H1 (cell line): ENCODE measurements around the gene EGF. TPM values are rescaled to one million over a fixed set of nuclear protein-coding genes. Genes with fewer than 3 reads are reported as not detected.

ENCODE experiments used
- EP300 ChIP-seq, 2 experiments: IDR thresholded peaks; 1 replicate in 1 of 2; 2 replicates in 1 of 2; pipeline ENCODE4 v1.6.1; 2011 to 2012; ENCODE audit warnings: low read depth in 2 of 2, low read length in 2 of 2, mild to moderate bottlenecking in 2 of 2, borderline replicate concordance in 1 of 2, inconsistent platforms in 1 of 2, moderate library complexity in 1 of 2
- RAD21 ChIP-seq, 2 experiments: IDR thresholded peaks in 1 of 2; conservative IDR thresholded peaks in 1 of 2; 2 replicates each; pipeline ENCODE4 v1.6.1; 2011; ENCODE audit warnings: low read depth in 2 of 2, low read length in 2 of 2, improper control_type of control experiment in 1 of 2, inconsistent platforms in 1 of 2, mild to moderate bottlenecking in 1 of 2, moderate library complexity in 1 of 2
- RXRA ChIP-seq: IDR thresholded peaks from 2 replicates; pipeline ENCODE4 v1.6.1; 2011; ENCODE audit warnings: low read depth, mild to moderate bottlenecking, low read length, moderate library complexity; ENCODE audit not compliant: insufficient read depth
- SAP30 ChIP-seq: fragments of 300-600 bp; sonication (generic); IDR thresholded peaks from 2 replicates; pipeline ENCODE4 v1.7.1; 2012; ENCODE audit warnings: low read length, moderate library complexity, mild to moderate bottlenecking, inconsistent platforms; ENCODE audit not compliant: insufficient read depth, insufficient replicate concordance
- SIRT6 ChIP-seq: IDR thresholded peaks from one replicate; pipeline ENCODE4 v1.7.1; 2012; ENCODE audit warnings: low read length, inconsistent platforms
- polyA plus RNA-seq, 7 experiments: library from polyadenylated mRNA; depleted of rRNA in 3 of 7; stranded (reverse) in 5 of 7; unstranded in 2 of 7; fragments of >200 nt in 5 of 7; fragments of 200-250 nt in 2 of 7; gene quantifications; 1 replicate in 5 of 7; 2 replicates in 1 of 7; 4 replicates in 1 of 7; pipeline versions ENCODE4 v1.2.1 to v1.2.3, GENCODE V29; 2011 to 2013; ENCODE audit warnings: missing spikeins in 2 of 7, mixed read lengths in 2 of 7
- total RNA-seq: library from RNA; stranded (reverse); fragmentation: NEBNext Ultra II Directional; extraction: Animal tissue kit (Norgen Biotek cat#: 25700); gene quantifications from 2 replicates; pipeline ENCODE4 v1.2.1, GENCODE V29; 2021
- TF ChIP-seq, protein P1 (sequence below): fragments of 300-600 bp; sonication (generic); IDR thresholded peaks from 2 replicates; pipeline ENCODE4 v1.7.1; 2012; ENCODE audit warnings: low read length, moderate library complexity, mild to moderate bottlenecking, inconsistent platforms; ENCODE audit not compliant: insufficient replicate concordance
- TF ChIP-seq, protein P2 (sequence below): IDR thresholded peaks from 2 replicates; pipeline ENCODE4 v1.6.1; 2012; ENCODE audit warnings: low read length, inconsistent platforms
- TF ChIP-seq, protein P3 (sequence below): IDR thresholded peaks from 2 replicates; pipeline ENCODE4 v1.6.1; 2011; ENCODE audit warnings: low read depth, mild to moderate bottlenecking, low read length; ENCODE audit not compliant: insufficient read depth

The EGF gene
- total and polyA plus RNA-seq, 2 of the 8 experiments (the other 6 are each of a cell fraction or from before 2014, with no cell fraction given): 1.5 to 2.6 TPM

DNA sequence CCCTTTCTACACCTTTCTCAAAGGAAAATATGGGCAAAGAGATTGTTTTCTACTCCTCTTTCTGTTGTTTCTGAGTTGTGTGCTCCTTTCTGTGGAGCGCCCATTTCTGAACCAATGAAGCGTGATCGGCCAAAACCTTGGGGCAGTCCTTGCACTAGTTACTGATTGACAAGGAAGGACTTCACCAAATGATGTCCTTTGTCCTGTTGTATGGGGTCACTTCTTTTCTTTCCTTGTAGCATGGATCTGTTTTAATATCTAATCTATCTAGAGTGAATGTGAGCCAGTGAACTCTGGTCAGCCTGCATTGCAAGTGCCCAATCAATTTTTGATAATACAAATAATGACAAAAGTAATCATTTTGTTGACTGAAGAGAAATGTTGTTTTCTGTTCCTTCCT lies 94.5 kb downstream of the EGF start (continued):
- TF ChIP-seq, protein P1, sequence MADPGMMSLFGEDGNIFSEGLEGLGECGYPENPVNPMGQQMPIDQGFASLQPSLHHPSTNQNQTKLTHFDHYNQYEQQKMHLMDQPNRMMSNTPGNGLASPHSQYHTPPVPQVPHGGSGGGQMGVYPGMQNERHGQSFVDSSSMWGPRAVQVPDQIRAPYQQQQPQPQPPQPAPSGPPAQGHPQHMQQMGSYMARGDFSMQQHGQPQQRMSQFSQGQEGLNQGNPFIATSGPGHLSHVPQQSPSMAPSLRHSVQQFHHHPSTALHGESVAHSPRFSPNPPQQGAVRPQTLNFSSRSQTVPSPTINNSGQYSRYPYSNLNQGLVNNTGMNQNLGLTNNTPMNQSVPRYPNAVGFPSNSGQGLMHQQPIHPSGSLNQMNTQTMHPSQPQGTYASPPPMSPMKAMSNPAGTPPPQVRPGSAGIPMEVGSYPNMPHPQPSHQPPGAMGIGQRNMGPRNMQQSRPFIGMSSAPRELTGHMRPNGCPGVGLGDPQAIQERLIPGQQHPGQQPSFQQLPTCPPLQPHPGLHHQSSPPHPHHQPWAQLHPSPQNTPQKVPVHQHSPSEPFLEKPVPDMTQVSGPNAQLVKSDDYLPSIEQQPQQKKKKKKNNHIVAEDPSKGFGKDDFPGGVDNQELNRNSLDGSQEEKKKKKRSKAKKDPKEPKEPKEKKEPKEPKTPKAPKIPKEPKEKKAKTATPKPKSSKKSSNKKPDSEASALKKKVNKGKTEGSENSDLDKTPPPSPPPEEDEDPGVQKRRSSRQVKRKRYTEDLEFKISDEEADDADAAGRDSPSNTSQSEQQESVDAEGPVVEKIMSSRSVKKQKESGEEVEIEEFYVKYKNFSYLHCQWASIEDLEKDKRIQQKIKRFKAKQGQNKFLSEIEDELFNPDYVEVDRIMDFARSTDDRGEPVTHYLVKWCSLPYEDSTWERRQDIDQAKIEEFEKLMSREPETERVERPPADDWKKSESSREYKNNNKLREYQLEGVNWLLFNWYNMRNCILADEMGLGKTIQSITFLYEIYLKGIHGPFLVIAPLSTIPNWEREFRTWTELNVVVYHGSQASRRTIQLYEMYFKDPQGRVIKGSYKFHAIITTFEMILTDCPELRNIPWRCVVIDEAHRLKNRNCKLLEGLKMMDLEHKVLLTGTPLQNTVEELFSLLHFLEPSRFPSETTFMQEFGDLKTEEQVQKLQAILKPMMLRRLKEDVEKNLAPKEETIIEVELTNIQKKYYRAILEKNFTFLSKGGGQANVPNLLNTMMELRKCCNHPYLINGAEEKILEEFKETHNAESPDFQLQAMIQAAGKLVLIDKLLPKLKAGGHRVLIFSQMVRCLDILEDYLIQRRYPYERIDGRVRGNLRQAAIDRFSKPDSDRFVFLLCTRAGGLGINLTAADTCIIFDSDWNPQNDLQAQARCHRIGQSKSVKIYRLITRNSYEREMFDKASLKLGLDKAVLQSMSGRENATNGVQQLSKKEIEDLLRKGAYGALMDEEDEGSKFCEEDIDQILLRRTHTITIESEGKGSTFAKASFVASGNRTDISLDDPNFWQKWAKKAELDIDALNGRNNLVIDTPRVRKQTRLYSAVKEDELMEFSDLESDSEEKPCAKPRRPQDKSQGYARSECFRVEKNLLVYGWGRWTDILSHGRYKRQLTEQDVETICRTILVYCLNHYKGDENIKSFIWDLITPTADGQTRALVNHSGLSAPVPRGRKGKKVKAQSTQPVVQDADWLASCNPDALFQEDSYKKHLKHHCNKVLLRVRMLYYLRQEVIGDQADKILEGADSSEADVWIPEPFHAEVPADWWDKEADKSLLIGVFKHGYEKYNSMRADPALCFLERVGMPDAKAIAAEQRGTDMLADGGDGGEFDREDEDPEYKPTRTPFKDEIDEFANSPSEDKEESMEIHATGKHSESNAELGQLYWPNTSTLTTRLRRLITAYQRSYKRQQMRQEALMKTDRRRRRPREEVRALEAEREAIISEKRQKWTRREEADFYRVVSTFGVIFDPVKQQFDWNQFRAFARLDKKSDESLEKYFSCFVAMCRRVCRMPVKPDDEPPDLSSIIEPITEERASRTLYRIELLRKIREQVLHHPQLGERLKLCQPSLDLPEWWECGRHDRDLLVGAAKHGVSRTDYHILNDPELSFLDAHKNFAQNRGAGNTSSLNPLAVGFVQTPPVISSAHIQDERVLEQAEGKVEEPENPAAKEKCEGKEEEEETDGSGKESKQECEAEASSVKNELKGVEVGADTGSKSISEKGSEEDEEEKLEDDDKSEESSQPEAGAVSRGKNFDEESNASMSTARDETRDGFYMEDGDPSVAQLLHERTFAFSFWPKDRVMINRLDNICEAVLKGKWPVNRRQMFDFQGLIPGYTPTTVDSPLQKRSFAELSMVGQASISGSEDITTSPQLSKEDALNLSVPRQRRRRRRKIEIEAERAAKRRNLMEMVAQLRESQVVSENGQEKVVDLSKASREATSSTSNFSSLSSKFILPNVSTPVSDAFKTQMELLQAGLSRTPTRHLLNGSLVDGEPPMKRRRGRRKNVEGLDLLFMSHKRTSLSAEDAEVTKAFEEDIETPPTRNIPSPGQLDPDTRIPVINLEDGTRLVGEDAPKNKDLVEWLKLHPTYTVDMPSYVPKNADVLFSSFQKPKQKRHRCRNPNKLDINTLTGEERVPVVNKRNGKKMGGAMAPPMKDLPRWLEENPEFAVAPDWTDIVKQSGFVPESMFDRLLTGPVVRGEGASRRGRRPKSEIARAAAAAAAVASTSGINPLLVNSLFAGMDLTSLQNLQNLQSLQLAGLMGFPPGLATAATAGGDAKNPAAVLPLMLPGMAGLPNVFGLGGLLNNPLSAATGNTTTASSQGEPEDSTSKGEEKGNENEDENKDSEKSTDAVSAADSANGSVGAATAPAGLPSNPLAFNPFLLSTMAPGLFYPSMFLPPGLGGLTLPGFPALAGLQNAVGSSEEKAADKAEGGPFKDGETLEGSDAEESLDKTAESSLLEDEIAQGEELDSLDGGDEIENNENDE: no peak
- TF ChIP-seq, protein P2, sequence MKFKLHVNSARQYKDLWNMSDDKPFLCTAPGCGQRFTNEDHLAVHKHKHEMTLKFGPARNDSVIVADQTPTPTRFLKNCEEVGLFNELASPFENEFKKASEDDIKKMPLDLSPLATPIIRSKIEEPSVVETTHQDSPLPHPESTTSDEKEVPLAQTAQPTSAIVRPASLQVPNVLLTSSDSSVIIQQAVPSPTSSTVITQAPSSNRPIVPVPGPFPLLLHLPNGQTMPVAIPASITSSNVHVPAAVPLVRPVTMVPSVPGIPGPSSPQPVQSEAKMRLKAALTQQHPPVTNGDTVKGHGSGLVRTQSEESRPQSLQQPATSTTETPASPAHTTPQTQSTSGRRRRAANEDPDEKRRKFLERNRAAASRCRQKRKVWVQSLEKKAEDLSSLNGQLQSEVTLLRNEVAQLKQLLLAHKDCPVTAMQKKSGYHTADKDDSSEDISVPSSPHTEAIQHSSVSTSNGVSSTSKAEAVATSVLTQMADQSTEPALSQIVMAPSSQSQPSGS: no peak
- TF ChIP-seq SAP30 (no peak), SIRT6 (no peak), EP300 (IDR thresholded peaks at IDR 0.05; ENCODE audit: borderline replicate concordance in 1 of 2, low read depth in 2 of 2, low read length in 2 of 2) (no peak), RAD21 (IDR thresholded peaks at IDR 0.05 in 1 of 2, conservative IDR thresholded peaks at IDR 0.05 in 1 of 2; ENCODE audit: low read depth in 2 of 2, low read length in 2 of 2) (no peak), RXRA (no peak)
- TF ChIP-seq, protein P3, sequence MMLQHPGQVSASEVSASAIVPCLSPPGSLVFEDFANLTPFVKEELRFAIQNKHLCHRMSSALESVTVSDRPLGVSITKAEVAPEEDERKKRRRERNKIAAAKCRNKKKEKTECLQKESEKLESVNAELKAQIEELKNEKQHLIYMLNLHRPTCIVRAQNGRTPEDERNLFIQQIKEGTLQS: no peak
